ENCODE data around the gene EHD1.

- no peak for TF ChIP-seq CTCF (IDR thresholded peaks at IDR 0.05; ENCODE audit: low read length)
- TF ChIP-seq EZH2 (optimal IDR thresholded peaks at IDR 0.05; ENCODE audit: low read depth, low read length): no peak
- no peak for TF ChIP-seq EZH2phosphoT487 (IDR thresholded peaks at IDR 0.05; ENCODE audit: low read length)
Observed at GRCh38 chr11:64803846-64804345, 74.5 kb downstream of the EHD1 start.

Measured in MM.1S (cell line).